Frontal cortex (tissue), 4 donors: ENCODE measurements around the gene CWC27. TPM values are rescaled to one million over a fixed set of nuclear protein-coding genes. Genes with fewer than 3 reads are reported as not detected.
A peak's percentile ranks its signal among the peaks of the same experiment; 100 is the strongest.
"Not testable (repeated sequence)": the region's sequence is repeated elsewhere in the genome, so short reads cannot be mapped to it uniquely, and the experiment has no call there.

ENCODE experiments used
- DNase-seq, 2 donors: peaks; one replicate each; pipeline ENCODE4 v3.0.0; 2012; ENCODE audit warnings: low spot score in 2 of 2
- FAIRE-seq: peaks from 2 replicates; lab custom pipeline; 2012; peaks lifted over from hg19 to GRCh38; lab: Jason Lieb, UNC
- total RNA-seq: library from RNA; depleted of rRNA; stranded (reverse); fragments of >200 nt; gene quantifications from one replicate; pipeline ENCODE4 v1.2.3, GENCODE V29; 2014
- donor health status: control.
- donor health status: control.
- donor health status: control.

Gene CWC27
- total RNA-seq, 1 donor from 2014 or later: 28.1 TPM

DNA sequence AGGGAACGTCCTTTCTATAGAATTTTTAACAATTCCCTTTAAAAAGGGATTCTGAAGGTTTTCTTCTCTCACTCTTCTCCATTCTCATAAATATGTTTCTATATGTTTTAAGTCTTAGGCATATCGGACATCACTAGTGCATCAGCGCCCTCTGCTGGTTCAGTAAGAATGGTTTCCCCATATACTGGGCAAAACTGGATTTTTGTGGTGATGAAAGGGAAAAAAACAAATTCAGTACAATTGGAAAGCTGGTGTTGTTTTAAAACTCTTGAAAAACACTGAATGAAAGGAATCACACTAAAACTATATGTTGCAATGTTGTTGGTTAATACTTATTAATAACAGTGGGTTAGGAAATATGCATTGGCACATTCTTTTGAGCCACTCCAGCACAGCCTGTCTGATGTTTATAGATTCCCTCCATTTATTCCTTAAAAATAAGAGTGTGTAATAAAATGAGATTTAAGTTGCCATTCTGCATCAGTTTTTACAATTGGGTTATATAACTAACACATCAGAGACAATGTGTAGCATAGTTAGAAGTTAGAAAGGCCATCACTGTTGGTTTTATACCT is 15.8 kb downstream of the CWC27 start:
- peak in 1 of 2 donors; percentile 0 for DNase-seq
- FAIRE-seq: peak; percentile 81

DNA sequence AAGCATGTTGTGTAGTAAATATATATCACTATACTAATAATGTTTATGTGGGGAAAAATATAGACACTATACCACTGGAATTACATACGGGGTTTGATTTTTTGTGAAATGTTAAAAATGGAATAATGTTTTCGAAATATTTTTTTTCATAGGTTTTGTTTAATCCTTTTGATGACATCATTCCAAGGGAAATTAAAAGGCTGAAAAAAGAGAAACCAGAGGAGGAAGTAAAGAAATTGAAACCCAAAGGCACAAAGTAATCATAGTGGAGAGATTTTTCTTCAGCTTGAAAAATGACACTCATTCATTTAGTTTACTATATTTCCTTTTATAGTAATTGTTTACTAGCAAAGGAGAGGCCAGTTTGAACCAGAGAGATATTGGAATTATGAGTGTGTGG is 17.6 kb downstream of the CWC27 start:
- DNase-seq (no peak), FAIRE-seq (no peak)

DNA sequence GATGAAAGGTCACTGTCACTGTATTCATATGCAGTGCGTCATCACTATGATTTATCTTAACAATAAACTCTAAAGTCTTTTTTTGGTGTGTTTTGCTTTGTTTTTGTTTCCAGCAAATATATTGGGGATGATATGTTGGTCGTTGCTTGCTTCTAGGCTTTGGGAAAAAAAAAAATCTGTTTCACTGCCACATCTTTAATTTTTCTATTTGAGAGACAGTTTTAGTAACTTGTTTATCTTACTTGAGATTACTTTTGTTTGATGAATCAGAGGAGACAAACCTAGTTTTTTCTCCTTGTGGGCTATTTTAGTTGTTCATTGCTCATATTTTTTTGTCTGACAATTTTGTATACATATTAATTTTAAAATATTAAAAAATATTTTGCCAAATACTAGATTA is 19.4 kb downstream of the CWC27 start:
- FAIRE-seq (no peak), DNase-seq (no peak)

DNA sequence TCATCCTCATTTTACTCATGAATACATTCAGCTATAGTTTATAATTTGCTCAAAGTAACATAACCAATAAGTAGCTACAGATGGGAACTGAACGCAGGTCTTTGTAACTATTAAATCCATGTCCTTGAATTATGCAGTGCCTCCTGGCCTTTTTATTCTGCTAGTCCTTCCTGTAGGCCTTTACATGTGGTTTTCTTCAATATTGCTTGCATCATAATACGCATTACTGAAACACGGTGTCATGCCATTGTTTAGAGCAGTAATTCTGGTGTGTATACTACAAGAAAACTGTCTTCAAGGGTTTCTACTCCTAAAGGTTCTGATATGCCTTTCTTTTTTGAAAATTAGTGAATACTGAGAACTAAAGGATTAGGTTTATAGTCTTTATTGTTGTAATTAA is 20.7 kb downstream of the CWC27 start:
- no peak for FAIRE-seq
- DNase-seq: no peak

DNA sequence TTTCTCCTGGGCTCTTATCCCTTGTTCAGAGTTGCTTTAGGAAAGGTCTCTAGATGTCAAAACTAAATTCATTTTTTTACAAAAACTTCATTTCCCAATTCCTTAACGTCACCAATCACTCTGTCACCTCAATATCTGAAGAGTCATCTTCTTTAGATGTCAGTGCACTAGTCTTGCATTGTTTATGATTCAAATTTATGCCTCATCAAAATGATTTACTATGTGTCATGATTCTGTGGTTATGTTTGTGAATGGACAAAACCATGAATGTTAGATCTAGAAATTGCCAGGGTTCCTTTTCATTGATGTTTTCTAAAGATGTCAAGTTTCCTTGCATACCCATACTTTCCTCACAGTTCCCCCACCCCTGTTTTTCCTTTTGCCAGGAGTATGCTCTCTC is 21.5 kb downstream of the CWC27 start:
- FAIRE-seq: no peak

DNA sequence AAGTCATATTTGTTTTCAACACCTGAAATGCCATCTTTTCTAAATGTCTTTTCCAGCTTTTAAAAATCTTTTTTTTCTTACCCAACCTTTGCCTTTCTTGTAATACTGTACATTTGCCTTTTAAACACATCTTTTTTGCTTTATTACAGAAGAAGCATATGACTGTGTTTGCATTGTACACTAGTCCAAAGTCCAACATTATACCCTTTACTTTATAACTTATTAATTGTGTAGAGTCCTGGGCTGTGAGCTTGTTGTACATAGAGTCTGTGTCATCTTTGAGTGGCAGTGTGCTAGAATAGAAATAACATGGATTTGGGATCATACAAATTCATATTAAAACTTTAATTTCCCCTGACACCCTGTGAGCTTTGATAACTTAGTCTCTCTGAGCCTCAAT is 23.7 kb downstream of the CWC27 start:
- FAIRE-seq (no peak), DNase-seq (no peak)

More for the DNA sequence above, 21.5 kb downstream of the CWC27 start:
- no peak for DNase-seq

DNA sequence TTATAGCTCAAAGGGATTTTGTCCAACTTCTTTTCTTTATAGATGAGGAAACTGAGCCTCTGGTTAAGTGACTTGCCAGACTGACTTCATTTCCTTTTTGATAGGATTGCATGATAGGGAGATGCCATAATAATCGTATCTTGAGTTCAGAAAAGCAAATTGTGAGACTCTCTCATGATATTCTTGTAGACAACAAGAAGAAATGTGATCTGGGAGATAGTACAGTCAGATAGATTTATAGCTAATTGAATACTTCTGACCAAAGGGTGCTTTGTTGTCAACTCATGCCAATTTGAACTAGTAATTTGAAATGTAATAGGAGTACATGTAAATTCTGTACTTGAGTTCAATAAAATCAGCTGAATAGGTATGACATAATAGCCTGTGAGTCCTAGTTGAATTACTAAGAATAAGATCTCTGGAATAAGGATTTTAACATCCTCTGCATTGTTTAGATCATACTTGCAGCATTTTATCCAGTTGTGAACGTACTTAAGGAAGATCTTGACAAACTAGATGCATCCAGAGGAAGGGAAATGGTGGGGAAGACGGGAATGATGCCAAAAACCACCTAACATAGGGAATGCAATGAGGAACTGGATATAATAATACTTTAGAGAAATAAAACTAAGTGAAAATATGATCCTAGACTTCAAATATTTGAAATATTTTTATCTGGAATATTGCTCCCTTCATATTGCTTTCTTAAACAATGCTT is 25.5 kb downstream of the CWC27 start:
- FAIRE-seq (no peak), DNase-seq (no peak)

DNA sequence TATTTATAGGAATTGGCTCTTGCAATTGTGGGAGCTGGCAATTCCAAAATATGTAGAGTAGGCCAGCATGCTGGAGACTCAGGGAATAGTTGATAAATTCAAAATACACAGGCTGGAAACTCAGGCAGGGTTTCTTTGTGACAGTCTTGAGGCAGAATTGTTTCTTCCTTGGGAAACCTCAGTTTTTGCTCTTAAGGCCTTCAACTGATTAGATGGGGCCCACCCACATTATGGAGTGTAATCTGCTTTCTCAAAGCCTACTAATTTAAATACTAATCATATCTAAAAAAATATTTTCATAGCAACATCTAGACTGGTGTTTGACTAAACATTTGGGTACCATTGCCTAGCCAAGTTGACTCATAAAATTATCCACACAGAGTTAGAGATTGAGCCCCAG is 27.6 kb downstream of the CWC27 start:
- DNase-seq: no peak
- no peak for FAIRE-seq

DNA sequence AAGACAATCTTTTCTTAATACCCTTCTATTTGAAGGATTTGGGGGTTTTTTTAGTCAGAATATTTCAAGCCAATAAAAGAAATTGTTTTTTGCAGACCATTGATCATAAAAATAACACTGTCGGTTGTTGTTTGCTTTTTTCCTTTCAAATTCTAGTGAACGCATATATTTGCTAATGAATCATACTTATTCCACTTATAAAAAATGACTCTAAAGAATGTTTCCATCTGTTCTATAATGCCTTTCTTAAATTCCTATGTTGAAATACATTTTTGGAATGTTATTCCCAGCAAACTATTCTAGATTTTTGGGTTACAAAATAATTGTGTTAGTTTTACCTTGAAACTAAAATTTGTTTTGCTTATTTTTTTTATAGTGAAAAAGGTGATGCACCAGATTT is 32.2 kb downstream of the CWC27 start:
- no peak for FAIRE-seq
- DNase-seq: no peak

DNA sequence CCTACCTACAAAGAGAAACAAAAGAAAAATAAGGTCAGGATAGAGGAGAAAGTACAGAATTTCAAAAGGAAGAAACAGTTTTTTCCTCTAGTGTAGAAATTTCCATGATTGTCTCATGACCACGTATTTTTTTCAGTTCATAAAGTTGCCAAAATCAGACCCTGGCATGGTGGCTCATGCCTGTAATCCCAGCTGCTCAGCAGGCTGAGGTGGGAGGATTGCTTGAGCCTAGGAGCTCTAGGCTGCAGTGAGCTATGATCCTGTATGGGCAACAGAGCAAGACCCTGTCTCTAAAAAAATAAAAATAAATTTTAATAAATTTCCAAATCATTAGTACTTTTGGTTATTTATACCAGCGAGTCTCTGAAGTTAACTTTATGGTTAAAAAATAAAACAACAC is 37.8 kb downstream of the CWC27 start:
- DNase-seq (no peak), FAIRE-seq (no peak)

DNA sequence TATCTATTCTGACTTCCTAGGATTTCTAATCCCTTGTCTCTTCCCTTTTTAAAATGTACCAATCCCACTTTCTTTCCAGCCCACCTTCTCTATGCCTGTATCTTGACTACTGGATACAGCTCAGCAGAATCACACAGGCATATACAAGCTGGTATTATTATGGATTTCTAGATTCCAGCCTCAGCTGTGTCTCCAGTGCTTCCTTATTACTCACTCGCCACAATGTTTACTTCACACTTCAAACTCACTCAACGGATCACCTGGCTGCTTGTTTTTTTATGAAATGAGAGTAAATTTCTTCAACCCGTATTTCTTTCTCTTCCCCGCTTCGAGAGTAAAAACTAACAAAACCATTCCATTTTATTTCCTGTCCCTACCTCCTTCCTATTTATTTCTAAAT is 38.8 kb downstream of the CWC27 start:
- no peak for DNase-seq
- FAIRE-seq: no peak

DNA sequence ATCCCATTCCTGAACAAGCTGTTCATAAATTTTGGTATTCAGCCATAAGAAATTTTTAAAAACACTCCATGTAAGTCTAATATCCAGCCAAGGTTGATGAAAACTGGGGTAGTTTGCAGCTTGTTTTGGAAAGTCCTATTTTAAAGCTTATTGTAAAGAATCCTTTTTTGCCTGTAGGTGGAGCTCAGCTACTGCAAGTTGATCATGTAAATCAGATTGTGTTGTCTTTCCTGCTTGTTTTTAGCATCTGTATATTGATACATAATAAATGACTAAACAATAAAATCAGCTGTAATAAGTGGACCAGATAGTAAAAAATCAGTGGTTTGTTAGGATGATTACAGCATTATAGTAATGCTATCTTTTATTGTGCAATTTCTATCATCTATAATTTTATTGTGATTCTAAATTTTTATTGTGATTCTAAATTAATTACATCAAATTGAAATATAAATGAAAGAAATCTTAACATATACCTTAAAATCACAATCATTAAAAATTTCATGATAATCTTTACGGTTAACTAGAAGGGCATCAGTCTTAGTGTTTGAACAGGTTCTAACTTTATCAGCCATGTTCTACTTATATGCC is 42.4 kb downstream of the CWC27 start:
- DNase-seq (peak in 1 of 2 donors; percentile 9), FAIRE-seq (peak; percentile 78)

DNA sequence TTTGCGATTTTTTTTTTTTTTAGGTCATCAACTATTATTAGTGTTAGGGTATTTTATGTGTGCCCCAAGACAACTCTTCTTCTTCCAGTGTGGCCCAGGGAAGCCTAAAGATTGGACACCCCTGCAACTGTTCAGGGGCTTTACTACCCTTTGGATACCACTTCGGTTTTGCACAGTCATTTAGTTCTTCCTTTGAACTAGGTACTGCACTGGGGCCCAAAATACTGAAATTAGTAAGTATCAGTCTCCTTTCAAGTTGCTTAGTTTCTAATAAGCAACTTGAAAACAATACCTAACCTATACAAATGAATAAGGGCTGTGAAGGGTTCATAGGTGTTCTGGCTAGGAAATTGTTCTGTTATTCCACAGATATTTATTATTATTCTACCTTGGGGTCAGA is 45.3 kb downstream of the CWC27 start:
- DNase-seq (no peak), FAIRE-seq (no peak)

DNA sequence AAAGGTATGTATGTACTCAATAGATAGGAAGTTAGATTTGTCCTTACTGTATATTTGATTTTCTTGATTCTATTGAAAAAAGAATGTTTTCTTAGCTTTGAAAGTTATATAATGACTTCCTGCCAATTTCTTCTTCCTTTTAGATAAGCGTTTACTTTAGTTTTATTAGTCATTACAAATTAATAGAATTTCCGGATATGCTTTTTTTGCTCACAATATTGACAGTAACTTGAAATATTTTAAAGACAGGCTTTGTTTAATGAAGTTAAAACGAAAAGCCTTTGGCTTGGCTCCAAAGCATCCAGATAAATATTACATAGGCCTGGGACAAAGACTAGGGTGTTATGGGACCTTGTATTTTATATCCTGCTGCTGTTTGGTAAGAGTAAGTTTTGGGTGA is 49.5 kb downstream of the CWC27 start:
- DNase-seq: no peak
- no peak for FAIRE-seq

DNA sequence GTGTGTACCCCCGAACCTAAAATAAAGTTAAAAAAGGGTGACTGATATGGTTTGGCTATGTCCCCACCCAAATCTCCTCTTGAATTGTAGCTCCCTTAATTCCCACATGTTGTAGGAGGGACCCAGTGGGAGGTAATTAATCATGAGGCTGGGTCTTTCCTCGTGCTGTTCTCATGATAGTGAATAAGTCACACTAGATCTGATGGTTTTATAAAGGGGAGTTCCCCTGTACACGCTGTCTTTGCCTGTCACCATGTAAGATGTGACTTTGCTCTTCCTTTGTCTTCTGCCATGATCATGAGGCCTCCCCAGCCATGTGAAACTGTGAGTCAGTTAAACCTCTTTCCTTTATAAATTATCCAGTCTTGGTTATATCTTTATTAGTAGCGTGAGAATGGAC is 50.6 kb downstream of the CWC27 start:
- not testable (repeated sequence) for DNase-seq, FAIRE-seq

DNA sequence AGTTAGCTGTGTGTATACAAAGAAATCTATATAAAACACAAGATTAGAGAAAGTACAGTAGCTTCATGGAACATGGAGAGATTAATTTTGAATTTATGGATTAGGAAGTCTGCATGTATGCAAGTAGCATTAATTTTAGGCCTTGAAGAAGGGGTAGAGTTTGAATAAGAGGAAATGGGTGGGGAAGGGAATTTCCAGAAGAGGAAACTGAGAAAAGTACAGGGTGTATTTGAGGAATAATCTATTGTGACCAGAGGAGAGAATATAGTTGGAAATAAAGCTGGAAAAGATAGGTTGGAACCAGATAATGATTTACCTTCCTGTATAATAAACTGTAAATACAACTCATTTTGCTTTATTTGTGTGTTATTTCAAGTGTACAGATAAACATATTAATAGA is 53.6 kb downstream of the CWC27 start:
- FAIRE-seq: no peak

DNA sequence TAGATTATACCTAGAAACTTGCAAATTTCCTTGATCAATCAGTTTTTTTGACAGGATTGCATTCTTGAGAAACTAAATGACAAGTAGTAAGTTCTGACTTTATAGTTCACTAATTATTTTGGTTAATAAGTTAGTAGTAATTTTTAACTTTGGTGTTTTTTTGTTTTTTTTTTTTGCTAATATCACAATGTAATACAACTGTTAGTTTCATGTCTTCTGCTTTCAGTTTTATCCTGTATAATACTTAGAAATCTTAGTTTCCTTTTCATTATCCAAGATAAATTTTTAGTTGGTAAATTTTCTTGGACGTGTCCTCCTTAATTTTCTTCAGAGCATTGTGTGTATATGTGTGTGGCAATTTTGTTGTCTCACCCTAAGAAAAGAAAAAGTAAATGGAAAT is 57.8 kb downstream of the CWC27 start:
- DNase-seq (no peak), FAIRE-seq (no peak)

More for the DNA sequence above, 53.6 kb downstream of the CWC27 start:
- no peak for DNase-seq

DNA sequence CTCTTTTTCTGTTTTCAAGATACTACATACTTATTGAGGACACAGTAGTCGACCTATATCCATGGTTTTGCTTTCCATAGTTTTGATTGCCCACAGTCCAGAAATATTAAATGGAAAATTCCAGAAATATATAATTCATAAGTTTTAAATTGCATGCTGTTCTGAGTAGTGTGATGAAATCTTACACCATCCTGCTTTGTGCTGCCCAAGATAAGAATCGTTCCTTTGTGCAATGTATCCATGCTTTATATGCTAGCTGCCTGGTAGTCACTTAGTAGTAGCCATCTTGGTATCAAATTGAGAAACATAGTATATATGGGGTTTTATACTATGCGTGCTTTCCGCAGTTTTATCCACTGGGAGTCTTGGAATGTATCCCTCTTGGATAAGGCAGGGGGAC is 59.0 kb downstream of the CWC27 start:
- FAIRE-seq (no peak), DNase-seq (no peak)

DNA sequence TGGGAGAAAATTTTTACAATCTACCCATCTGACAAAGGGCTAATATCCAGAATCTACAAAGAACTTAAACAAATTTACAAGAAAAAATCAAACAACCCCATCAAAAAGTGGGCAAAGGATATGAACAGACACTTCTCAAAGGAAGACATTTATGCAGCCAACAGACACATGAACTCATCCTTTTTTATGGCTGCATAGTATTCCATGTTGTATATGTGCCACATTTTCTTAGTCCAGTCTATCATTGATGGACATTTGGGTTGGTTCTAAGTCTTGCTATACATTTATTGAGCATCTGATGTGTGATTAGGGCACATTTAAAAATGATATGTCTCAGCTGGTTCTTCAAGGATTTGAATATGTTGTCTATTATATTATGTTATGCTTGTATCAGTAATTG is 61.9 kb downstream of the CWC27 start:
- DNase-seq, FAIRE-seq: not testable (repeated sequence)

DNA sequence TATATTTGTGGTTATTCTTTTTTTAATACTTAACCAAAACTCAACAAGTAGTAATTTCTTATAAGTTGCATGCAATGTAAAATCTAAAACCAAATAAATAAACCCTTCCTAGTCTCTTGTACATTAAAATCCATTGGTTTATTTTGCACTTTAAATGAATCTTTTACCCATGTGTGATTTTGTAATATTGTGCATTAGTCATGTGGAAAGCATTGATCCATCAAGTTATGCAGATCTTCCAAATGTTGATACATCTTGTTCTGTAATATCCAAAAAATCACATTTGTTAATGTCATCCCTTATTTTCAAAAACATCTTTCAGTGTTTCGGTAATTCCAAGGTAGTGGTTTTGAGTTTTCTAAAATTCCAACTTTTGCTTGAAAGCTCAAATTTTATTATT is 63.3 kb downstream of the CWC27 start:
- FAIRE-seq: peak; percentile 61
- no peak for DNase-seq

DNA sequence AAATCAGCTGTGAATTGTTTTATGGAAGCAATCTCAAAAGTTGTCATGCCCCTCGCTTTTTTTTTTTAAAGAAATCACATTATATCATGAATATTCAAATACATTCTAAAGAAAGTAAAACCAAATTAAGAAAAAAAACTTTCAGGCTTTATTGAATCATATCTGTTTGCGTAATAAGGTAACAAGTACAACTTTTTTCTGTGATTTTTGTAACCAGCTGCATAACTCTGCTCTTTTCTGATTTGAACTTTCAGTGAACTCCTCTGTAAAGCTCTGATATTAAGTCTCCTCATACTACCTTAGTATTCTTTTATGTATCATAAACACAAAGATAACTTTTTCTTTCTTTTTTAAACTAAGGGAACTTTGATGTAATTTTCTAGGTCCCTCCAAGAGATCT is 65.3 kb downstream of the CWC27 start:
- DNase-seq (no peak), FAIRE-seq (no peak)

DNA sequence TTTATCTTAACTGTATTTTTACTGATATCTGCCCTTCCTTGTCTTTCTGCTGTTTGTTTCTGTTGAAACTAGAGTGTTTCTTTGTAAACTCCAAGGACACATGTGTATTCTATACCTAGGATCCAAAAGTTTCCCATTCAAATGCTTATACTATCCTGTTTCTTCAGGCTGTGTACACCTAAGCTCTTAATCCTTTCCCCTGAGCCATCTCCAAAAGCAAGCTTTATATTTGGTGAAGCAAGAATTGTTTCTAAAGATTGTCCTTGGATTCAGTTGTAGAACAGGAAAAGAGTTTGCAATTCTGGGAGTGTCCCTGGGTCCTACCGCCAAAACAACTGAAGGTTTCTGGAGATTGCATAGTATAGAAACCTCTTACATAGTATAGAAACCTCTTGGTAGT is 65.9 kb downstream of the CWC27 start:
- no peak for FAIRE-seq
- DNase-seq: no peak
